Measurements from ENCODE around the gene MORC3. TPM values are rescaled to one million over a fixed set of nuclear protein-coding genes. Genes with fewer than 3 reads are reported as not detected.

MORC3 gene
- total and polyA plus RNA-seq, 9 of the 15 experiments (the other 6 are each of a cell fraction or from before 2014, with no cell fraction given): 12.7 to 53.7 (median 36.0) TPM

GRCh38 chr21:36319767-36320420 is at the start of gene MORC3 (continued):
- TF ChIP-seq KAT2B (IDR thresholded peaks at IDR 0.05; ENCODE audit: low read depth, low read length): no peak
- TF ChIP-seq ZNF174 (CRISPR knock-in tag; IDR thresholded peaks at IDR 0.05): no peak
- TF ChIP-seq U2AF1 (optimal IDR thresholded peaks at IDR 0.05; ENCODE audit: low read depth, low read length): no peak
- TF ChIP-seq POLR3A (IDR thresholded peaks at IDR 0.05; ENCODE audit: borderline replicate concordance, extremely low read depth, insufficient read depth, insufficient read length): no peak
- peak in 1 of 2 experiments; percentile 40; a peak in 2 of 4 replicates for TF ChIP-seq TBL1XR1 (IDR thresholded peaks at IDR 0.05; ENCODE audit: low read length in 2 of 2)
- TF ChIP-seq ZBTB7A (IDR thresholded peaks at IDR 0.05; ENCODE audit: borderline replicate concordance, control insufficient read depth, low read depth, low read length): peak; percentile 11; the same call in 1 of the 2 replicates
- TF ChIP-seq TEAD2 (tag; IDR thresholded peaks at IDR 0.05): no peak
- TF ChIP-seq EWSR1 (IDR thresholded peaks at IDR 0.05; ENCODE audit: borderline replicate concordance, low read depth, partially characterized antibody): no peak
- TF ChIP-seq THRAP3 (IDR thresholded peaks at IDR 0.05; ENCODE audit: borderline replicate concordance): no peak
- TF ChIP-seq ZNF589 (CRISPR knock-in tag; IDR thresholded peaks at IDR 0.05; ENCODE audit: low read depth): peak; percentile 85
- TF ChIP-seq ZNF780A (CRISPR knock-in tag; IDR thresholded peaks at IDR 0.05): no peak
- no peak for TF ChIP-seq ZSCAN29 (IDR thresholded peaks at IDR 0.05)
- TF ChIP-seq RNF2 (IDR thresholded peaks at IDR 0.05): peak; percentile 39; the same call in 1 of the 2 replicates
- 0 out of 2 replicates have a peak, but pooled peaks have one; percentile 35 for TF ChIP-seq FOXP4 (CRISPR knock-in tag; IDR thresholded peaks at IDR 0.05; ENCODE audit: borderline replicate concordance)
- no peak for TF ChIP-seq ZNF77 (CRISPR knock-in tag; IDR thresholded peaks at IDR 0.05)
- no peak for TF ChIP-seq HMG20A (CRISPR knock-in tag; conservative IDR thresholded peaks at IDR 0.05)
- TF ChIP-seq HDGF (IDR thresholded peaks at IDR 0.05): no peak
- no peak for TF ChIP-seq TRIM28 (IDR thresholded peaks at IDR 0.05)
- TF ChIP-seq ZBTB2 (IDR thresholded peaks at IDR 0.05): peak; percentile 96
- TF ChIP-seq ZNF717 (CRISPR knock-in tag; IDR thresholded peaks at IDR 0.05): no peak
- TF ChIP-seq JUND (IDR thresholded peaks at IDR 0.05; ENCODE audit: borderline replicate concordance, low read depth, low read length): peak; percentile 62
- TF ChIP-seq JUND (tag; IDR thresholded peaks at IDR 0.05; ENCODE audit: borderline replicate concordance, low read depth, low read length): no peak
- TF ChIP-seq BACH1 (tag; IDR thresholded peaks at IDR 0.05): no peak
- no peak for TF ChIP-seq MTA1 (IDR thresholded peaks at IDR 0.05; ENCODE audit: borderline replicate concordance)
- no peak for TF ChIP-seq ZNF79 (CRISPR knock-in tag; IDR thresholded peaks at IDR 0.05; ENCODE audit: low read depth)
- TF ChIP-seq SMAD4 (CRISPR knock-in tag; conservative IDR thresholded peaks at IDR 0.05): 0 out of 2 replicates have a peak, but pooled peaks have one; percentile 60
- no peak; the same call in 1 of the 2 replicates for TF ChIP-seq EP400 (IDR thresholded peaks at IDR 0.05)
- TF ChIP-seq NBN (IDR thresholded peaks at IDR 0.05; ENCODE audit: low read depth): 0 out of 2 replicates have a peak, but pooled peaks have one; percentile 50
